ENCODE results near the gene CCDC149.
A peak's percentile ranks its signal among the peaks of the same experiment; 100 is the strongest.

CCDC149 gene

GRCh38 chr4:24877868-24878635 lies 34.8 kb downstream of the CCDC149 start:
- peak; percentile 13 for DNase-seq

GRCh38 chr4:24876431-24876830 lies 36.4 kb downstream of the CCDC149 start:
- DNase-seq: no peak

- DNase-seq: no peak
Observed at GRCh38 chr4:24872720-24873119, 40.1 kb downstream of the CCDC149 start.

DNA sequence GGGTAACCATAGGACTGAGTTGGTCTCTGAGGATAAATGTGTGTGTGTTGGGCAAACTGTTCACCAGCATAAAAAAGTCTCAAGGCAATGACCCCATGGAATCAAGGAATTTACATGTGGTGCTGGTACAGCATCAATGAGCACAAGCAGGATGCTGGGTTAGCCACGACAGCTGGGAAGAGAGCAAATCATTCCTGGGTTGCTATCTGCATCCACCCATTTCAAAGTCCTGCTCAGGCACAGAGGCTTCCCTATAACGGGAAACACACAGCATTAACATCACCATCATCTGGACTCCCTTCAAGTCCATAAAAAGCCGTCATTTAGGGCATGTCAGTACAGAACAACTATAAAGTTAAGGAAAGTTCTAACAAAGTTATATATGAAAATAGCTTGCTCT lies 41.6 kb downstream of the CCDC149 start:
- no peak for DNase-seq

DNA sequence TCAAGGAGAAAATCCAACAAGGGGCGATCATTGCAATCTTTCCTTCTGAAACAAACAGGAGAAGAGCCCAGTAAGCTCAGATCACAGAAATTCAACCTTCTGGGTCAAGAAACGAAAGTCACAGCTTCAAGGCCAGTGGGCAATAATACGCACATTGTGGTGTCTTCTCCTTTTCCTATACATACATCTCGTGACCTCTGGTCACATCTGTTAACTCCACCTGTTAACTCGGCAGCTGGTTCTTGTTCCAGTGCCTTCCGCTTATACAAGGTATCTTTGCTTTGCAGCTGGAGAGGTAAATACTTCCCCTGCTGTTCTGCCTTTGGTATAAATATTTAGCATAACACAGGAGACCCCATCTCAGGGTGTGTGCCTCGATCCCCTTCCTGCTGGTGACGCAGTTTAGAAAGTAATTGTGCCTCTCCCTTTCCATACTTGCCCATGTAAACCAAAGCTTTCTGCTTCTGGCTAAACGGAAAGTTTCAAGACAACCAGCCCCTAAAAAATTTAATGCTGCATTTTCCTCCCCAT lies 45.0 kb downstream of the CCDC149 start:
- DNase-seq: no peak

GRCh38 chr4:24867251-24867650 lies 45.6 kb downstream of the CCDC149 start:
- no peak for DNase-seq

DNA sequence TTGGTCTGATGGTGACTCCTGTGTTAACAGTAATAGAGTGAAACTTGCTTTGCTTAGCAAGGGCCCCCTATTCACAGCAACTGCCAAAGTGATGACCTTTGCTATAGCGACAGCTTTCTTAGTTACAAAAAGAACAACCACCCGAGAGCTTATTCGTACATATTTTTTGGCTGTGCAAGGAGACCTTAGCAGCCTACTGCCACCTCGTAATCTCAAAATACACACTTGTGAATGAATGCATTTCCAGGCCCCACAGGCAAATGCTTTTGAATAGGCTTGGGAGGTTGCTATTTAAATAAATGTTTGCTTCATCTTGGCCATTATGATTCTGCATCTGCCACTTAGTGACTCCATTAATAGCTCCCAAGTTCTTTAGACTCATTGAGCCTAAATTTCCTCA lies 47.4 kb downstream of the CCDC149 start:
- DNase-seq: no peak

GRCh38 chr4:24863799-24864198 lies 49.0 kb downstream of the CCDC149 start:
- DNase-seq: no peak

GRCh38 chr4:24862073-24862751 lies 50.6 kb downstream of the CCDC149 start:
- DNase-seq: no peak

- no peak for DNase-seq
Observed at GRCh38 chr4:24858550-24858949, 54.3 kb downstream of the CCDC149 start.

GRCh38 chr4:24858026-24858425 lies 54.8 kb downstream of the CCDC149 start:
- peak; percentile 90 for DNase-seq

- peak; percentile 66 for DNase-seq
Observed at GRCh38 chr4:24856586-24856985, 56.3 kb downstream of the CCDC149 start.

DNA sequence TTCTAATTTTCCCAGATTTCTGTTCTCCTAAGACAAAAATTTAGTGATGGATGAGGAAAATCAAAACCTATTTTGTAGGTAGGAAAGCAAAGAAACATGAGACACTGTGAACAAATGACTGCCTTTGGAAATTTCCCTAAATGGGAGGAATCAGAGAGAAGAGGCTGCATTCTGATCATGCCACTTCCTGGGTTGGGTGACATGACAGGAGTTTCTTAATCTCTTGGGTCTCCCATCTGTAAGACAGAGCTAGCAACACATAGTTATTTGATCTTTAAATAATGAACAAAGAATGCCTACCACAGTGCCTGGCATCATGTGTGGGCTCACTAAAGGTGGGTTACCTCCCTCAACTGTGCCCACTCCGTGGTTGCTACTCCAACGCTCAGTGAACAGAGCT lies 57.1 kb downstream of the CCDC149 start:
- DNase-seq: peak; percentile 21

GRCh38 chr4:24853142-24853541 lies 59.7 kb downstream of the CCDC149 start:
- DNase-seq: no peak

- peak; percentile 93 for DNase-seq
Observed at GRCh38 chr4:24850674-24851073, 62.2 kb downstream of the CCDC149 start.

GRCh38 chr4:24849756-24850155 lies 63.1 kb downstream of the CCDC149 start:
- no peak for DNase-seq

DNA sequence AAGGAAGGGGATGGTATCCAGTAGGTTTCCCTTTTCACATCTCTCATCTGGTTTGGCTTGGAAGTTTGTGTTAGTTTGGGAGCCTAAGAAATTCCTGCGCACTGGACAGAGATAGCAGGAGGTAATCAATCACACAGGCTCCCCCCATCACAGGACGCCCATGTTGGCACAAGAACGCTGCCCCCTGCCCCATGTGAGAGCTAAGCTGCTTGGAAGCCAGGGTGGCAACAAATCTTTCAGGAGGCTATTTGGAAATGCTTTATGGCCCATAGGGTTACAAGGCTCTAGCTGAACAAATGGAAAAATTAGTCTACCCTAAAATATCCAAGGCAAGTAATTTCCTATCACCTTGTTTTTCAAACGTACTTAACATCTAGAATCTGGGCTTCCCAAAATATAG lies 63.5 kb downstream of the CCDC149 start:
- DNase-seq: no peak

- DNase-seq: no peak
Observed at GRCh38 chr4:24846716-24847115, 66.1 kb downstream of the CCDC149 start.

DNA sequence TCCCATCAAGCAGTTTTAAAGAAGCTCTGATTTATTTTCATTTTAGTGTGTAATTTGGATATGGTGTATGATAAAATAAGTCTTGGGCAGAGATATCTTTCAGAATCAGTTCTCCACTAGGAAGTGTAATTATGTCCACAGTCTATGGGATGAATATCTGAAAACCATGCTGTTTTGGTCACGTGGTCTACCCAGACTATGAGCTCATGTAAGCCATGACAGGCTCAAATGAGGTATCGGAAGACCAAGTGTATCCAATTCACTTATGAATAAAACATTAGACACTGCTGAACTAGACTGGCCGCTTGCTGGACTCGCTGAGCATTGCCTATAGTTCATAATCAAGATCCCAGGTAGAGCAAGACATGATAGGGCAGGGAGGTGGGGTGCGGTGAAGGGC lies 66.9 kb downstream of the CCDC149 start:
- DNase-seq: no peak

- no peak for DNase-seq
Observed at GRCh38 chr4:24845132-24845531, 67.7 kb downstream of the CCDC149 start.

DNA sequence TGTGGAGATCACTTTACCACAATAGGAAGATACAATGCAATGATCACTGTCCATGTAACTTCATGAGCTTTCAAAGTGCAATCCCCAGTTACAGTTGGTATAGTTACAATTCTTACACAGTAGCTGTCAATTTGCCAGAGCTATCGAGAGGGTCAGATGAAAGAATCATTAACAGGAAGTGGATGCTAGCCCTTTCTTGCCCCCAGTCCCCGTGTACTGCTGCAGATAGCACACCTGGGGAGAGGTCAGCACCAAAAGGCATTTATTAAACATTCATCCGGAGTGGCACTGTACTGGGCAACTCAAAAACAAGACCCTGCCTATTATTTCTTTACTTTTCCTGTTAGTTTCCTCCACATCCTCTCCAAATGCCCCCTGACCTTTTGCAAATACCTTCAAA lies 69.7 kb downstream of the CCDC149 start:
- DNase-seq: no peak

DNA sequence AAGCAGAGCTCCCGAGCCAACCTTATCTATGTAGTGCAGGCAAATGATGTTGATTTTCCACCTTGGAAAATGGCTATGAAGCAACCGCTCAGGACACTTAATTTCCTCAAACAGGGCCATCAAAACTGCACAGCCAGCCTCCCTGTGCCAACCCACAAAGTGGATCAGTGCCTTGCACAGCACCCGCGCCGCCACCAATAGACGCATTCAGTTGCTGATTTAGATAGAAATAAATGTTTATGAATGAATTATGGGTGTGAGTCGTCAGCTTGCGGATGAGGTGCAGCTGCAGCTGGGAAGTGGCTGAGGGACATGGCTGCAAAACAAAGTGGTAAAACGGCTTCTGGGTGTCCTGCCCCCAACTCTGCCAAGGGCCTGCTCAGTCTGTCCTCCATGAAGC lies 70.5 kb downstream of the CCDC149 start:
- no peak for DNase-seq

GRCh38 chr4:24840826-24841543 lies 71.9 kb downstream of the CCDC149 start:
- no peak for DNase-seq

- DNase-seq: no peak
Observed at GRCh38 chr4:24840362-24840761, 72.5 kb downstream of the CCDC149 start.

Data from fibroblast of skin of right quadriceps (primary cell).